NCI-H774 (cell line): ENCODE measurements around the gene MAPT.

Experiments used
- DNase-seq: peaks from one replicate; lab custom pipeline; 2025; lab: John Stamatoyannopoulos, UW

Gene MAPT

DNA sequence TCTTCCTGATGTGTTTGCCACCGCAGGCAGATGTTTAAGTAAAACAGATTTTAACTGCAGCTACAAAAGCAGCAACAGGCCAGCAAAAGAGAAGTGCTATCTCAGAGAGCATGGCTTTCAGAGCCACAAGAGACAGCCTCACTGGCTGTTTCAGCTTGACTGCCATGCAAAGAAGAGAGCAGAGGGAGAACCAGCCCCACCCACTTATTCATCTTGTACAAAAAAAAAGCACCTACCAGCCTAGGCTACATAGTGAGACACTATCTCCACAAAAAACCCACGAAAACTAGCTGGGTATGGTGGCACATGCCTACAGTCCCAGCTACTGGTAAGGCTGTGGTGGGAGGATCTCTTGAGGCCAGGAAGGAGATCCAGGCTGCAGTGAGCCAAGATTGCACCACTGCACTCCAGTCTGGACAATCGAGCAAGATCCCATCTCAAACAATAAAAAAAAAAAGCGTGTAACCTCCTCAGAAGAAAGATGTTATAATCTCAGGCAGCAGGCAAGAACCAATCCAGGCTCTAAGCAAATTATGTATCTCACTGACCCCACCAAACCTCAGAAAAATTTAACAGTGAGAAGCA is 134.7 kb downstream of the MAPT start:
- no peak for DNase-seq

DNA sequence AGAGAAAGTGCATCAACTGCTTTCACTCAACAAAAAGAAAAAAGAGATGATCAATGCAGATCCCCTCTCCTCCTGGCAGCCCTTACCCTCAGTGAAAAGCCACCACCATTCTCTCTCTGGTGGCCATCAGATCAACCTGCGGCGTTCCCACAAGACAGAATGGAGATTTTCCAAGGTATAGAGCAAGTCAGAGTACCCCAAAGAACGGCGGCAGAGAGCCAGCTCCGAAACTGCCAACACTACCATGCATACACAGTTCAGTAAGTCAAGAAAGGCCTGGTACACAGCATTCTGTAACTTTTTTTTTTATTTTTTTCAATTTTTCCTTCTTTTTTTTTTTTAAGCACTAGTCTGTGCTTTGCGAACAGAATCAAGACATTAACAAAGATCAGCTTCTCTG is 135.3 kb downstream of the MAPT start:
- DNase-seq, result no peak

- DNase-seq, result no peak
Observed at GRCh38 chr17:46030752-46031151, 136.4 kb downstream of the MAPT start.

GRCh38 chr17:46031440-46031839 is 137.1 kb downstream of the MAPT start:
- DNase-seq, result no peak

GRCh38 chr17:46031920-46032319 is 137.6 kb downstream of the MAPT start:
- DNase-seq, result no peak

DNA sequence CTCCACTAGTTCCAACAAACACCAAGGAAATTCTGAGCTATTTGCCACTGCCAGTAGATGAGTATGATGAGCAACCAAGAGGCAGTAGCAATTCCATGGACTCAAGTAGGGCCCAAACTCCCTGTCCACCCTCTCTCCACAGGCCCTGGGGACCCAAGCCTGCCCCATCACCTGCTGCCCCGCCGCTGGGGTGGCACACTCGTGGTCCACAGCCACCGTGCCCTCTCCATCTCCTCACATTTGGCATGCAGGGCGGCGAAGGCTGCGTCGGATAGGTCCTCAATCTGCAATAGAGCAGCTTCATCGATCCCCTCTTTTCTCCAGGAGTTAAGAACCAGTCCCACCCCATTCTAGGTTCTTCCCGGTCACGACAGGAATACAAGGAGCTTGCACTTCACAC is 138.6 kb downstream of the MAPT start:
- no peak for DNase-seq

GRCh38 chr17:46033392-46033791 is 139.0 kb downstream of the MAPT start:
- DNase-seq, result no peak

DNA sequence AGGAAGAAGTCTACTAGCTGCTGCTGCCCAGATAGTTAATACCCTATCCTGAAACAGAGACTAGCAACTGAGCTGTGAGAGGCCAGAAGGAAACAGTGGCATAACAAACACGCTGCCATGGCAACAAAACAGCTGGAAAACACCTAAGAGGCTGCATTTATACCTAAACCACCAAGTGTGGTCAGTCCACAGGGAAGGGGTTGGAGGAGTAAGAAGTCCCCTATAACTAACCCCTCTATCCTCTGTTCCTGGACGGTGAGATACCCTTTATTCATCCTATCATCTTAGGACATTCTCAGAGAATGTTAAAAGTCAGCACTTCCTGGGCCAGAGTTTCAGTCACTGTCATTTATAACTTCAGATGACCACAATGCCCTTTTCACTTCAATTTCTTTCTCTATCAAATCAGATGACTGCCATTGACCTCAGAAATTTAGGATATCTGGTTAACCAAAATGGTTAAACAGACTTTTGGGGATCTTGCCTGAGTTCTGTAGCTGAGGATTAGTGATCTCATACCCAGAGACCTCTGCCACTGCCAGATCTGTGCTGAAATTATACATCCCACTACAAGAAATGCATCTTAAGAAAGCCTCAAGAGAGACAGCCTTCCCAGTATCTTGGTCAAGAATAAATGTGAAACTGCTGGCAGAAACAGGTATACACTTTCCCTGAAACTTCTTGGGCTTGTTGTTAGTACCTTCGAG is 140.9 kb downstream of the MAPT start:
- DNase-seq, result no peak

GRCh38 chr17:46036491-46036890 is 142.1 kb downstream of the MAPT start:
- DNase-seq, result no peak

- DNase-seq, result no peak
Observed at GRCh38 chr17:46037722-46038255, 143.4 kb downstream of the MAPT start.

- no peak for DNase-seq
Observed at GRCh38 chr17:46038414-46038813, 144.1 kb downstream of the MAPT start.

DNA sequence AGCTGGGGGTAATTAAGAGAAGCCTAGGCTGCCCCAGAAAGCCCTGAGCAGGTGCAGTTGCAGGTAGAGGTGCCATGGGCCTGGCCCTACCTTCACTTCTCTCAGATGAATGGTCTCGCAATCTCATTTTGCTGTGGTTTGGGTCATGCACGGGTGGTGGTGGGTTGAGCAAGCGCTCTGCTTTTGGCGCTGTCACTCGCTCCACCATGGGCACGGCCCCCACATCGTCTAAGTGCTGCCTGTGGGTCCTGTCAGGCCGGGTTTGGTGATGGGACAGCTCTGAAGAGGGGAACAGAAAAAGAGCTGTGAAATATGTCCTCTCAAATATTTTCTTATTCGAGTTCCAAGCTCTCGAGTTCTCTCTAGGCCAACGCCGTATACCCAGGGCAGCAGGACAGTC is 144.6 kb downstream of the MAPT start:
- DNase-seq, result no peak

GRCh38 chr17:46039592-46040186 is 145.3 kb downstream of the MAPT start:
- no peak for DNase-seq

- no peak for DNase-seq
Observed at GRCh38 chr17:46042246-46042645, 147.9 kb downstream of the MAPT start.

GRCh38 chr17:46042925-46043324 is 148.6 kb downstream of the MAPT start:
- no peak for DNase-seq

DNA sequence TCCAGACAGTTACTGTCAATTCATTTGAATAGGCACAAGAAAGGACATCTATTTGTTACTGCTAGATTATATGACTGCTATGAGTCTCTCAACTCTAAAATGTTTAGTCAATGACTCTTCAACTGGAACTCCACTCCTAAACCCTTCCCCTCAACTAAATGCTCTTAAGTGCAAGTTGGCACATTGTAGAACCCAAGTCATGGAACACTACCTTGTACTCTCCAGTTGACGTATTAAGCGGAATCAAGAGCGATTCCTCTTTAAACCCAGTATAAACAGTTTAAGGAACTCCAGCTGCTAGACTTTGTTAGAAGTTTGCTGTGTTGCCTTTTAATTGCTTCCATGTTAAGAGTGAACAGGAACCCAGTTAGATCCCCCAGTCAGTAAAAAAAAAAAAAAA is 149.3 kb downstream of the MAPT start:
- no peak for DNase-seq

DNA sequence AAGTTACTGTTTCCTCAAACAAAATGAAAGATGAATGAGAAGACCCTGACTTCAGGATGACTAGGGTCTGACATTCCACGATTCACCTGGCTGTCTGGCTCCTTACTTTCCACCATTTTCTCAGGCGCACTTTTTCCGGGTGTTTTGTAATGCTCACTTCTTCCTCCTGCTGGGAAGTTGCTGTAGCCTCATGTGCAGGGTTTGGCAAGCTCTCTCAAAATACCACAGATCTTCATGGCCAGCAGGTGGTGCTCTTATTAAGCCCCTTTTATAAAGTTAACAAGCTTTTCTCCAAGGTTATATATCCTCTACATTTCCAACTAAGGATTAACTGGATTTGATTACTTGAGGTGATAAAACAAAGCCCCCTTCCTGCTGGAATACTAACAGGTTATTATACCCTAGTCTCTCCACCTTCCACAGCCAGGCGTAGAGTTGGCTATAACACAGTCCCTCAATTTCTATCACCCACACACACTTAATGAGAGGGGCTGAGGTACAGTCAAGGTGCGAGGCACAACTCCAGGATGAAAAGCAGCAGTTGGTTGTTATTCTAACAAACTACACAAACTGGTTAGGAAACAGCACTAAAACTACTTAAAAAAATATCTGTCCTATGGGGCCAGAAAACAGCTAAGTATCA is 150.1 kb downstream of the MAPT start:
- peak; percentile 52 for DNase-seq

DNA sequence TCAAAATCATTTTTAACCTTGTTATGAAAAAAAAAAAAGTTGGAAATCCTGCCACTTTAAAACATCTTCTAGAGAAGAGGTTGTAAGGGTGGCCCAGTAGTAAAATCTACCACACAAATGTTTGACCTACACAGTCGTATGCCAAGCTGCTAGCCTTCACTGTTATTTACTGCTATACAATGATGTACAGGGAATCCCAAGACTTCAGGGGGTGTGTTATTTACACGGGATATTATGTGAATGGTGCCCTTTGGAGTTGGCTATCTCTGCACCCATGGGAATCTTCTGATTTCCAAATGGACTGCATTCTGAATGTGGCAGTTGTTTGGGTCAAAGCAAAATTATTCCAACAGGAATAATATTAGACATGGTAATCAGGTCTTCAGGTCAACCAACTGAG is 150.6 kb downstream of the MAPT start:
- no peak for DNase-seq

DNA sequence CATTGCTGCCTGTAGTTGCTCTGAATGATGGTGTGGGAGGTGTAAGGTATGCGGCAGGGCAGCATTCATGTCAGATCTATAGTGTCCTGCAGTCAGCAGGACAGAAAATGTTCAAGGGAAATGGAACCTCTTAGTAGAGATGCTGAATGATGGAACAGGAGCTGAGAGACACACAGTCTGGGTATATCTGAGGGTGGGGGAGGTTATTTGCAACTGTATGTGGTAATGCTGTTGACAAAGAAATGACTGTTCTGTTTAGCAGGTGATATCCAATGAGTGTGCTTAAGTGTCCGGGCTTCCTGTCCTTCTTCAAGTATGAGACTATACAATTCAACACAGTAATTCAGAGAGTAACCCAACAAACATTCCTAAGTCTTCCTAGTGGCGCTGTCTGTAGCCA is 151.3 kb downstream of the MAPT start:
- peak; percentile 2 for DNase-seq

- DNase-seq, result no peak
Observed at GRCh38 chr17:46046957-46047356, 152.6 kb downstream of the MAPT start.

DNA sequence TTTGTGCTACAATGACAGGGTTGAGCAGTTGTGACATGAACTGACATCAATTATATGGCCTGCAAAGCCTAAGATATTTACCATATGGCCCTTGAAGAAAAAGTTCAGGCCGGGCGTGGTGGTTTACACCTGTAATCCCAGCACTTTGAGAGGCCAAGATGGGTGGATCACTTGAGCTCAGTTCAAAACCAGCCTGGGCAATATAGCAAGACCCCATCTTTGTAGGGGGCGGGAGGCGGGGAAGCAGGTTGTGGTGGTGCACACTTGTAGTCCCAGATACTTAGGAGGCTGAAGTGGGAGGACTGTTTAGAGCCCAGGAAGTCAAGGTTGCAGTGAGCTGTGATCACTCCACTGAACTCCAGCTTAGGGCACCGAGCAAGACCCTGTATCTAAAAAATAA is 153.0 kb downstream of the MAPT start:
- DNase-seq, result no peak

DNA sequence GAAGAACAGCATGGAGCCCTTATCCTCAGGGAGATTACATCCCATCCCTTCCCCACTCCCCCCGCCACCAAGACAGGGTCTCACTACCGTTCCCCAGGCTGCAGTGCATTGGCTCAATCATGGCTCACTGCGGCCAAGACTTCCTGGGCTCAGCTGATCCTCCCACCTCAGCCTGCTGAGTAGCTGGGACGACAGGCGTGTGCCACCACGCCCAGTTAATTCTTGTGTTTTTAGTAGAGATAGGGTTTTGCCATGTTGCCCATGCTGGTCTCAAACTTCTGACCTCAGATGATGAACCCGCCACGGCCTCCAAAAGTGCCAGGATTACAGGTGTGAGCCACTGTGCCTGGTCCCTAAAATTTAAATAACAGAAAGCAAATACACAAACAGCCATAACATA is 153.5 kb downstream of the MAPT start:
- DNase-seq, result no peak

DNA sequence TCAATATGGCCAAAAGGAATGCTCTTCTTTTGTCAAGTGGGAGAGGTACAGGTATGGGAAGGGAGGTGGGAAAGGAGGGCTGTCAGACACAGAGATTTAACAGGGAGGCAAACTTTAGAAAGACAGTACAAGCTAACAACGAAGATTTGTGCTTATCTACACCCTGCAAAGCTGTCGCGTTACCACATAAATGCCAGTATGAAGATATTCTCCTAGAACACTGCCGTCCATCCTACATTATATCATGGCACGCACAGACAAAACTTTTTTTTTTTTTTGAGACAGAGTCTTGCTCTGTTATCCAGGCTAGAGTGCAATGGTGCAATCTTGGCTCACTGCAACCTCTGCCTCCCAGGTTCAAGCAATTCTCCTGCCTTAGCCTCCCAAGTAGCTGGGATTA is 155.3 kb downstream of the MAPT start:
- no peak for DNase-seq
